Mononuclear cell (primary cell): ENCODE data around the gene F12. TPM values are rescaled to one million over a fixed set of nuclear protein-coding genes. Genes with fewer than 3 reads are reported as not detected.
A peak's percentile ranks its signal among the peaks of the same experiment; 100 is the strongest.

ENCODE experiments used
- H3K27me3 ChIP-seq: 2 replicates; pipeline ENCODE4 v1.6.0; 2011; ENCODE audit warnings: low read length, control low read depth; ENCODE audit not compliant: insufficient read depth
- H3K4me1 ChIP-seq: 2 replicates; pipeline ENCODE4 v1.5.1; 2011; ENCODE audit warnings: mild to moderate bottlenecking, low read length, control low read depth; ENCODE audit not compliant: insufficient read depth
- H3K4me3 ChIP-seq: 2 replicates; pipeline ENCODE4 v1.5.1; 2011; ENCODE audit warnings: mild to moderate bottlenecking, low read length, moderate library complexity
- H3K9me3 ChIP-seq: 2 replicates; pipeline ENCODE4 v1.5.1; 2011; ENCODE audit warnings: low read depth, mild to moderate bottlenecking, control low read depth, low read length
- total RNA-seq: library from RNA; depleted of rRNA; stranded (reverse); fragments of >200 nt; gene quantifications from one replicate; pipeline ENCODE4 v1.2.3, GENCODE V29; 2012

Gene F12
- total RNA-seq, result 0.52 TPM

DNA sequence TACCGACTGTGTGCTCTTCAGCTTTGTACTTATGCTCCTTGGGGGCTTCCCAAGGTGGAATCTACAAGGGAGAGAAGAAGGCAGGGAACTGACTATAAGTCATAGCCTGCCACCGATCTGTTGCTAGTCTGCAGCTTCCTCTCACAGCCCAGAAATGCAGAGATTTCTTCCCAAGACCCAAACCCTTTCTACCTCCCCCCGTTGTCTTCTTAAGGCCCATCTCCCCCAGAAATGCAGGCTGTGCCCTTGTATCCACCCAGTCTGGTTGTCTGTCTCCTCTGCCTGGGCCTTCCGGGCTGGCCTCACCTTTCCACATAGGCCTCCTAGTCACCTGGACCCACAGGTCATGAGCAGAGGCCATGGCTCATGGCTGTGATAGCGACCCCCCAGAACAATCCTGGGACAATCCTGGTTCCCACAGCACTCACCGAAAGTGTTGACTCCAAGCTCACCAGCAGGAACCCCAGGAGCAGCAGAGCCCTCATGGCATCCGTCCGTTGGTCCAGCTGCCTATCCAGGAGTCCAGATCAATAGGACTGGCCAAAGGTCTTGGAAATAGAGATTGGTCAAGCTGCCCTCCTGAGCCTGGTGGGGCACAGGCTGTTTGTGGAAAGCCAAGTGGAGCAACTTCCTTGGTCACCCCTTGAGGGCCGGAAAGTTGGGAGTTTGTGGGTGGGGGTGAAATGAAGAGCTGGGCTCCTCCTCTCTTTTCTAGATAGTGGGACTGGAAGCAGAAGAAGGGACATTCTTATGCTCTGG, at the start of gene F12:
Gene F12 (minus strand): TSS at position 522 of the 759 bp plus-strand sequence. CDS start 37 bp downstream, at position 485.
- no peak within 1 kb of the TSS for H3K4me3 ChIP-seq
- H3K27me3 ChIP-seq, result no peaks in the 10 kb centered on the region
- peaks cover 50% of the 10 kb centered on the region for H3K4me1 ChIP-seq
- no peaks in the 10 kb centered on the region for H3K9me3 ChIP-seq

GRCh38 chr5:177458912-177459350, 49.6 kb upstream of the F12 start:
- H3K4me1 ChIP-seq, result peaks cover 50% of the 10 kb centered on the region
- H3K27me3 ChIP-seq, result no peaks in the 10 kb centered on the region
- no peak overlapping the region for H3K4me3 ChIP-seq
- no peaks in the 10 kb centered on the region for H3K9me3 ChIP-seq

GRCh38 chr5:177457852-177458681, 48.7 kb upstream of the F12 start:
- H3K4me1 ChIP-seq, result peaks cover 58% of the 10 kb centered on the region
- no peak overlapping the region for H3K4me3 ChIP-seq
- H3K27me3 ChIP-seq, result no peaks in the 10 kb centered on the region
- no peaks in the 10 kb centered on the region for H3K9me3 ChIP-seq

GRCh38 chr5:177456976-177457851, 47.9 kb upstream of the F12 start:
- Histone ChIP-seq H3K9me3 (no peaks in the 10 kb centered on the region), H3K4me1 (peaks cover 53% of the 10 kb centered on the region), H3K4me3 (no peak overlapping the region)

GRCh38 chr5:177456591-177456964, 47.2 kb upstream of the F12 start:
- no peak overlapping the region for H3K4me3 ChIP-seq
- peaks cover 47% of the 10 kb centered on the region for H3K4me1 ChIP-seq
- no peaks in the 10 kb centered on the region for H3K27me3 ChIP-seq
- no peaks in the 10 kb centered on the region for H3K9me3 ChIP-seq

More at GRCh38 chr5:177456976-177457851, 47.9 kb upstream of the F12 start:
- H3K27me3 ChIP-seq, result no peaks in the 10 kb centered on the region

GRCh38 chr5:177455661-177456590, 46.6 kb upstream of the F12 start:
- H3K27me3 ChIP-seq, result no peaks in the 10 kb centered on the region
- H3K4me1 ChIP-seq, result peaks cover 44% of the 10 kb centered on the region
- H3K4me3 ChIP-seq, result peak overlapping the region; percentile 57
- H3K9me3 ChIP-seq, result no peaks in the 10 kb centered on the region

GRCh38 chr5:177455036-177455660, 45.8 kb upstream of the F12 start:
- Histone ChIP-seq H3K4me3 (peak overlapping the region; percentile 57), H3K27me3 (no peaks in the 10 kb centered on the region), H3K9me3 (no peaks in the 10 kb centered on the region), H3K4me1 (peaks cover 44% of the 10 kb centered on the region)

GRCh38 chr5:177454397-177455035, 45.2 kb upstream of the F12 start:
- Histone ChIP-seq H3K9me3 (no peaks in the 10 kb centered on the region), H3K4me3 (peak overlapping the region; percentile 57), H3K4me1 (peaks cover 44% of the 10 kb centered on the region)

DNA sequence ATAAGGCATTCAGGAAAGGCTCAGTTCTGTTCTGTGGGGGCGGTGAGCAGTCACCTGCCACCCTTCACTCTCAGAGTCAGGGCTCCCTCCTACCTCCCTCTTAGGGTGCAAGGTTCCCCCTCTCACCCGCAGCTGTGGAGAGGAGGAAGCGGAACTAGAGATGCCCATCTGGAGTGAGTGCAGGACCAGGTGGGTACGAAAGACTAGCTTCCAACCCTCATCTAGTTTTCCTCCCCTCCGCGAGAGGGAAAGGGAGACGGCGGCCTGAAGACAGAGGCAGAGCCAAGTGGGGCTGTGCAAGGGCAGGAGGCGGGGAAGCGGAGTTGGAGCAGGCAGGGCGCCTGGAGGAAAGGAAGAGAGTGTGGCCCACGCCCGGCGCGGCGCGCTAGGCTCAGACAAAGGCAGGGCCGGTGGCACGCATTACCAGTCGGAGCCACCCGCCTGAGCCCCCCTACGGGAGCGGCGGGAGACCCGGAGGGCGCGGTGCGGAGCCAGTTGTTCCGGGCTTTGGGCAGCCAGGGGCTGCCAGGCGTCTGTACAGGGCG, 44.6 kb upstream of the F12 start:
- Histone ChIP-seq H3K27me3 (no peaks in the 10 kb centered on the region), H3K9me3 (no peaks in the 10 kb centered on the region), H3K4me3 (peak overlapping the region; percentile 25), H3K4me1 (peaks cover 44% of the 10 kb centered on the region)

More at GRCh38 chr5:177454397-177455035, 45.2 kb upstream of the F12 start:
- H3K27me3 ChIP-seq, result no peaks in the 10 kb centered on the region

DNA sequence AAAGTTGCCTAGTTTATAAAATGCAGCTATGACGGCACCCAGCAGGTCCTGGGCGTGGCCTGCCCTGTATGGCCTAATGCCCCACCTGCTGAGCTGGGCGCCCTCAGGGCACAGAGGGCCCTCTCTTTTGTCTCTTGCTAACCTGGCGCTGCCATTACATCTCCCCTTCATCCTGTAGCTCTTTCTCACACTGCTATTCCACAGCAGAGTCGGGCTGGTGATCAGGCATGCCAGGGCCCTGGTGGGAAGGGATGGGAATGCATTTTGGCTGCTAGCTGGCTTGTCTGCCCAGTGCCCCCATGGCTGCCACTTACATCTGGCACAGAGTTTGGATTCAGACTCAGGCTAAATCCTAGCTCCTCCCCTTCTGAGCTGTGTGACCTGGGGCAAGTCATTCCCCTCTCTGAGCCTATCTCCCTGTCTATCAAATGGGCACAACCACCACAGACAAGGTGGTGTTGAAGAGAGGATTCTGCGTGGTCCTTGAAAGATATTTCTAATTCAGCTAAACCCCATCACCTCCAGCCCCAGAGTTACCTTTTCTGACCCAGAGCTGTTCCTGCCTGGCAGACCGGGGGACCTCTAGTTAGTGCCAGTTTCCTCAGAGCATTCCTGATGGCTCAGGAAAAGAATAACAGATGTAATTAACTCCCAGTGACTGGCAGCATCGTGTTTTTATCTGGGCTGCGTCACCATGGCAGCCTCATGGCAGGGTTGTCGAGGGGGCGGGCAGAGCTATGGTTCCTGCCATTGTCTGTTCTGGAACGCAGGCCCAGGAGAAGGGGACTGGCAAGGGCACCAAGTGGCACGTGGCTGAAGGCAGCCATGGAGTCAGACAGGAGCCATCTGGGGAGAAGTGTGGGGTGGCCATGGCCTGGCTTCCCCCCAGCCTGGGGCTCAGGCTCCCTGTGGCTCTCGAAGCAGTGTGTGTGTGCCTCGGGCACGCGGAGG, 43.6 kb upstream of the F12 start:
- Histone ChIP-seq H3K27me3 (peaks cover 4% of the 10 kb centered on the region), H3K4me3 (no peak overlapping the region), H3K9me3 (no peaks in the 10 kb centered on the region), H3K4me1 (peaks cover 52% of the 10 kb centered on the region)

GRCh38 chr5:177450667-177451424, 41.5 kb upstream of the F12 start:
- Histone ChIP-seq H3K27me3 (peaks cover 4% of the 10 kb centered on the region), H3K4me3 (no peak overlapping the region), H3K4me1 (peaks cover 48% of the 10 kb centered on the region), H3K9me3 (no peaks in the 10 kb centered on the region)
